Measurements from ENCODE around the gene ATAD3C. TPM values are rescaled to one million over a fixed set of nuclear protein-coding genes. Genes with fewer than 3 reads are reported as not detected.

Gene ATAD3C
- polyA plus RNA-seq, 1 of the 3 experiments (the other 2 are of a cell fraction): 0.38 TPM

DNA sequence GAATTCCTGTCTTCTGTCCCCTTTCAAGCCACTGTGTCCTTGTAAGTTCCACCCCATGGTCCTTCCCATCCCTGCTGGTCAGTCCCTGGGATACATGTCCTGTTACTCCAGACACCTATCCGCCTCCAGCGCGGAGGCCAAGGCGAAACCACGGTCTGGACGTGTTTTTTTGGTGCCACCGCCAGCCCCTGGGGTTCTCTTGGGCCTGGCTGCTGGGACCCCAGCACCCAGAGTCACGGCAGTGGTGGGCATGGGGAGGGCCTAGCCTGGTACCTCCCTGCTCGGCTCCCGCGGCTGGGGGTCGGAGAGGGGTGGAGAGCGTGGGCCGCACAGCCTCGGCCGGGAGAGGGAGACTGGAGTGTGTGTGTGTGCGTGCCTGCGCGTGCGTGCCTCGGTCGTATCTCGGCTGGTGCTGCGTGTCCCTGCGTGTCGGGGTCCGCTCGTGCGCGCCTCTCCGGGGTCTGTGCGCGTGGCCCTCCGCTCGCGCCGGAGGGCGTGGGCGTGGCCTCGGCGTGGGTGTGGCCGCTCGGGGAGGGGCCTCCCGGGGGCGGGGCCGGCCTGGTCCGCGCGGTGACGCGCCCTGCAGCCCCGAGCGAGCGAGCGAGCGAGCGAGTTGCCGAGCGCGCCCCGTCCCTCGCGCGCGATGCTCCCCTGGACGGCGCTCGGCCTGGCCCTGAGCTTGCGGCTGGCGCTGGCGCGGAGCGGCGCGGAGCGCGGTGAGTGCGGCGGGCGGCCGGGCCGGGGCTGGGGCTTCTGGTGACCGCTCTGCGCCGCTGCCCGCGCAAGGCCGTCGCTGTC is 14.2 kb upstream of the ATAD3C start, which contains the start of gene VWA1:
Gene VWA1 (plus strand): TSS at position 585 of the 798 bp plus-strand sequence. CDS start 59 bp downstream, at position 644.
- Histone ChIP-seq H3K27me3 (ENCODE audit: insufficient read depth) (no peaks in the 10 kb centered on the region), H3K36me3 (replicated peaks in 1 of 2; ENCODE audit: control insufficient read depth in 1 of 2, insufficient read depth in 2 of 2, low read length in 1 of 2) (no peaks in the 10 kb centered on the region), H3K4me2 (peak within 1 kb of the TSS; percentile 68), H3F3A (replicated peaks; ENCODE audit: insufficient read depth) (no peaks in the 10 kb centered on the region), H3K27ac (ENCODE audit: low read depth in 2 of 2, low read length in 1 of 2) (no peak within 1 kb of the TSS; a peak in 1 of 4 replicates), H3K9ac (no peak within 1 kb of the TSS), H3K79me2 (ENCODE audit: insufficient read depth) (no peaks in the 10 kb centered on the region), H3K4me1 (ENCODE audit: control insufficient read depth in 1 of 2, insufficient read depth in 2 of 2, low read depth in 1 of 2, low read length in 1 of 2) (peaks cover 0 to 25% of the 10 kb centered on the region in 2 experiments; a peak in 1 of 4 replicates), H3K4me3 (ENCODE audit: low read depth in 2 of 2, low read length in 1 of 2) (peak within 1 kb of the TSS; percentile 46 to 47; a peak in 3 of 4 replicates), H2AFZ (ENCODE audit: low read depth) (no peak within 1 kb of the TSS), H4K20me1 (ENCODE audit: insufficient read depth) (no peaks in the 10 kb centered on the region), H3K9me3 (no peaks in the 10 kb centered on the region), H3K9me2 (no peaks in the 10 kb centered on the region)
- DNase-seq: peak; percentile 99
- POLR2A ChIA-PET: no interaction called here
- WGBS (ENCODE audit: low lambda C conversion rate): 65% methylated on average over 18 of the region's 89 CpGs
- no peak for TF ChIP-seq RAD21 (IDR thresholded peaks at IDR 0.05; ENCODE audit: low read length)
- no peak for TF ChIP-seq YY1 (IDR thresholded peaks at IDR 0.05; ENCODE audit: low read depth)
- TF ChIP-seq GATA2 (CRISPR knock-in tag; IDR thresholded peaks at IDR 0.05): no peak
- TF ChIP-seq FOSL2 (IDR thresholded peaks at IDR 0.05; ENCODE audit: borderline replicate concordance, low read depth): no peak
- no peak for TF ChIP-seq ELF1 (IDR thresholded peaks at IDR 0.05)
- no peak for TF ChIP-seq MEF2A (IDR thresholded peaks at IDR 0.05; ENCODE audit: borderline replicate concordance, low read depth)
- TF ChIP-seq NRF1 (IDR thresholded peaks at IDR 0.05; ENCODE audit: low read depth, low read length): peak; percentile 21; the same call in 1 of the 2 replicates
- TF ChIP-seq MXI1 (IDR thresholded peaks at IDR 0.05; ENCODE audit: low read depth, low read length): peak; percentile 33; the same call in 1 of the 2 replicates
- TF ChIP-seq, protein P1, sequence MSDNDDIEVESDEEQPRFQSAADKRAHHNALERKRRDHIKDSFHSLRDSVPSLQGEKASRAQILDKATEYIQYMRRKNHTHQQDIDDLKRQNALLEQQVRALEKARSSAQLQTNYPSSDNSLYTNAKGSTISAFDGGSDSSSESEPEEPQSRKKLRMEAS (IDR thresholded peaks at IDR 0.05; ENCODE audit: low read depth): 0 out of 2 replicates have a peak, but pooled peaks have one; percentile 23
- CTCF ChIA-PET: no interaction called here

- no peaks in the 10 kb centered on the region for H3K9me3 ChIP-seq
- TF ChIP-seq, protein P2, sequence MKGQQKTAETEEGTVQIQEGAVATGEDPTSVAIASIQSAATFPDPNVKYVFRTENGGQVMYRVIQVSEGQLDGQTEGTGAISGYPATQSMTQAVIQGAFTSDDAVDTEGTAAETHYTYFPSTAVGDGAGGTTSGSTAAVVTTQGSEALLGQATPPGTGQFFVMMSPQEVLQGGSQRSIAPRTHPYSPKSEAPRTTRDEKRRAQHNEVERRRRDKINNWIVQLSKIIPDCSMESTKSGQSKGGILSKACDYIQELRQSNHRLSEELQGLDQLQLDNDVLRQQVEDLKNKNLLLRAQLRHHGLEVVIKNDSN (IDR thresholded peaks at IDR 0.05; ENCODE audit: borderline replicate concordance, low read depth): no peak
- no peak for TF ChIP-seq YY1 (IDR thresholded peaks at IDR 0.05; ENCODE audit: low read depth)
- TF ChIP-seq ELF1 (IDR thresholded peaks at IDR 0.05): no peak
- TF ChIP-seq GABPA (IDR thresholded peaks at IDR 0.05; ENCODE audit: low read depth): no peak
- TF ChIP-seq SMC3 (IDR thresholded peaks at IDR 0.05; ENCODE audit: low read depth, low read length): no peak
- TF ChIP-seq FOXM1 (IDR thresholded peaks at IDR 0.05; ENCODE audit: low read depth): no peak
- TF ChIP-seq MEF2A (IDR thresholded peaks at IDR 0.05; ENCODE audit: borderline replicate concordance, low read depth): no peak
- TF ChIP-seq EZH2phosphoT487 (IDR thresholded peaks at IDR 0.05; ENCODE audit: borderline replicate concordance, low read depth): no peak
- no peak for TF ChIP-seq NRF1 (IDR thresholded peaks at IDR 0.05; ENCODE audit: low read depth, low read length)
- TF ChIP-seq TEAD4 (IDR thresholded peaks at IDR 0.05; ENCODE audit: borderline replicate concordance, insufficient read depth): no peak
- no peak for TF ChIP-seq FOSL2 (IDR thresholded peaks at IDR 0.05; ENCODE audit: borderline replicate concordance, low read depth)
- no peak for TF ChIP-seq SIN3A (IDR thresholded peaks at IDR 0.05; ENCODE audit: borderline replicate concordance, low read depth, low read length)
- TF ChIP-seq FOXJ3 (CRISPR knock-in tag; IDR thresholded peaks at IDR 0.05): no peak
- no peaks in the 10 kb centered on the region for H3K9me2 ChIP-seq
- no peak overlapping the region for H2AFZ ChIP-seq (ENCODE audit: low read depth)
- H3K4me3 ChIP-seq (ENCODE audit: low read depth in 2 of 2, low read length in 1 of 2): peak overlapping the region; percentile 46 to 47; a peak in 3 of 4 replicates
- DNase-seq: peak; percentile 56
- H3K79me2 ChIP-seq (ENCODE audit: insufficient read depth): no peaks in the 10 kb centered on the region
- H3K36me3 ChIP-seq (replicated peaks in 1 of 2; ENCODE audit: control insufficient read depth in 1 of 2, insufficient read depth in 2 of 2, low read length in 1 of 2): no peaks in the 10 kb centered on the region
- POLR2A ChIA-PET: no interaction called here
- H3F3A ChIP-seq (replicated peaks; ENCODE audit: insufficient read depth): no peaks in the 10 kb centered on the region
- CTCF ChIA-PET: no interaction called here
- H3K27me3 ChIP-seq (ENCODE audit: insufficient read depth): no peaks in the 10 kb centered on the region
- peak overlapping the region; percentile 68 for H3K4me2 ChIP-seq
- no peak overlapping the region for H3K27ac ChIP-seq (ENCODE audit: low read depth in 2 of 2, low read length in 1 of 2)
- H3K4me1 ChIP-seq (ENCODE audit: control insufficient read depth in 1 of 2, insufficient read depth in 2 of 2, low read depth in 1 of 2, low read length in 1 of 2): peaks cover 0 to 22% of the 10 kb centered on the region in 2 experiments; a peak in 1 of 4 replicates
- H4K20me1 ChIP-seq (ENCODE audit: insufficient read depth): no peaks in the 10 kb centered on the region
- WGBS (ENCODE audit: low lambda C conversion rate): 29% methylated on average over 13 of the region's 40 CpGs
- no peak overlapping the region for H3K9ac ChIP-seq
Measured at GRCh38 chr1:1435911-1436629, 13.4 kb upstream of the ATAD3C start.

All from SK-N-SH (cell line).